NCI-H128 (cell line): Measurements from ENCODE around the gene S1PR1.

Experiments
- DNase-seq: peaks from one replicate; lab custom pipeline; 2025; ENCODE audit not compliant: unreplicated experiment; lab: John Stamatoyannopoulos, UW

Gene S1PR1

GRCh38 chr1:101278845-101279244, 42.0 kb downstream of the S1PR1 start:
- no peak for DNase-seq

GRCh38 chr1:101280049-101280592, 43.3 kb downstream of the S1PR1 start:
- no peak for DNase-seq

GRCh38 chr1:101280942-101281654, 44.3 kb downstream of the S1PR1 start:
- DNase-seq = no peak

GRCh38 chr1:101281751-101282150, 44.9 kb downstream of the S1PR1 start:
- no peak for DNase-seq

- DNase-seq = no peak
These were observed 45.7 kb downstream of the S1PR1 start for GRCh38 chr1:101282314-101283038.

- DNase-seq = no peak
These were observed 46.6 kb downstream of the S1PR1 start for GRCh38 chr1:101283443-101283842.

GRCh38 chr1:101284021-101284420, 47.2 kb downstream of the S1PR1 start:
- no peak for DNase-seq

GRCh38 chr1:101284622-101285218, 47.9 kb downstream of the S1PR1 start:
- no peak for DNase-seq

GRCh38 chr1:101285922-101286570, 49.2 kb downstream of the S1PR1 start:
- no peak for DNase-seq

- DNase-seq = peak; percentile 56
These were observed 51.7 kb downstream of the S1PR1 start for GRCh38 chr1:101288491-101288944.

- DNase-seq = no peak
These were observed 53.5 kb downstream of the S1PR1 start for GRCh38 chr1:101290119-101290921.
